GM10847 (cell line): ENCODE results near the gene GOLT1A.

Experiments
- POLR2A ChIP-seq: IDR thresholded peaks from 2 replicates; pipeline ENCODE4 v1.6.1; 2011; ENCODE audit not compliant: insufficient read length; ENCODE audit errors: extremely low read depth

GOLT1A gene

GRCh38 chr1:204166219-204166618 lies 47.6 kb downstream of the GOLT1A start, which contains the start of gene REN:
TSS of gene REN (minus strand) at chr1:204166337. CDS start at chr1:204166293, 44 bp downstream.
- TF ChIP-seq POLR2A = no peak

- no peak for TF ChIP-seq POLR2A
Observed at GRCh38 chr1:204162494-204163074, 51.2 kb downstream of the GOLT1A start.

GRCh38 chr1:204161609-204162493 lies 51.9 kb downstream of the GOLT1A start:
- TF ChIP-seq POLR2A = no peak

- no peak for TF ChIP-seq POLR2A
Observed at GRCh38 chr1:204157962-204158361, 55.8 kb downstream of the GOLT1A start.

GRCh38 chr1:204155881-204156280 lies 57.9 kb downstream of the GOLT1A start:
- TF ChIP-seq POLR2A = no peak

GRCh38 chr1:204154568-204155255 lies 59.1 kb downstream of the GOLT1A start:
- no peak for TF ChIP-seq POLR2A

GRCh38 chr1:204153667-204154066 lies 60.1 kb downstream of the GOLT1A start:
- TF ChIP-seq POLR2A = no peak

GRCh38 chr1:204152310-204153044 lies 61.3 kb downstream of the GOLT1A start:
- TF ChIP-seq POLR2A = no peak

GRCh38 chr1:204151552-204152309 lies 62.1 kb downstream of the GOLT1A start, which contains the start of gene ETNK2:
TSS of gene ETNK2 (minus strand) at chr1:204152044. CDS start at chr1:204151852, 192 bp downstream.
- no peak for TF ChIP-seq POLR2A

GRCh38 chr1:204150702-204151551 lies 62.9 kb downstream of the GOLT1A start:
- no peak for TF ChIP-seq POLR2A

- no peak for TF ChIP-seq POLR2A
Observed at GRCh38 chr1:204149635-204150565, 63.9 kb downstream of the GOLT1A start.

- no peak for TF ChIP-seq POLR2A
Observed at GRCh38 chr1:204149107-204149506, 64.7 kb downstream of the GOLT1A start.
